NCI-H1436 (cell line): ENCODE results near the gene NRF1.

Experiments
- DNase-seq: peaks from one replicate; lab custom pipeline; 2025; lab: John Stamatoyannopoulos, UW

NRF1 gene

GRCh38 chr7:129740574-129741410 lies 129.3 kb downstream of the NRF1 start:
- DNase-seq = no peak

GRCh38 chr7:129741743-129742213 lies 130.3 kb downstream of the NRF1 start:
- DNase-seq = peak; percentile 29

DNA sequence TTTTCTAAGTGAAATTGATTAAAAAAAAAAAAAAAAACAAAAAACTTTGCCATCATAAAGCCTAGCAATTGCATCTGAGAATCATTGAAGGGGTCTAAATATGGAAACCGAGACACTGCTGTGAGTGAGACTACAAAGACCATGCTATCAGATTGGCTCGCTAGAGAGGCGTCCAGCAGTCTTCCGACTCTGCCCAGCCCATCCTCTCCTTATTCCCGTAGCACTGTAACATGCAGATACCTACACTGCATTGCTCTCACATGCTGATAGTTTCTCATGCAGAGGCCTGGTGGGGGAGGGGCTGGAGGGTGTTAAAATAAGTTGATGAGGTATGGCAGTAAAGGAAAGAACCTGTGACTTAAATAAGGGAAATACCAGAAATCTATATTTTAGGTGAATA lies 130.7 kb downstream of the NRF1 start:
- DNase-seq = no peak

DNA sequence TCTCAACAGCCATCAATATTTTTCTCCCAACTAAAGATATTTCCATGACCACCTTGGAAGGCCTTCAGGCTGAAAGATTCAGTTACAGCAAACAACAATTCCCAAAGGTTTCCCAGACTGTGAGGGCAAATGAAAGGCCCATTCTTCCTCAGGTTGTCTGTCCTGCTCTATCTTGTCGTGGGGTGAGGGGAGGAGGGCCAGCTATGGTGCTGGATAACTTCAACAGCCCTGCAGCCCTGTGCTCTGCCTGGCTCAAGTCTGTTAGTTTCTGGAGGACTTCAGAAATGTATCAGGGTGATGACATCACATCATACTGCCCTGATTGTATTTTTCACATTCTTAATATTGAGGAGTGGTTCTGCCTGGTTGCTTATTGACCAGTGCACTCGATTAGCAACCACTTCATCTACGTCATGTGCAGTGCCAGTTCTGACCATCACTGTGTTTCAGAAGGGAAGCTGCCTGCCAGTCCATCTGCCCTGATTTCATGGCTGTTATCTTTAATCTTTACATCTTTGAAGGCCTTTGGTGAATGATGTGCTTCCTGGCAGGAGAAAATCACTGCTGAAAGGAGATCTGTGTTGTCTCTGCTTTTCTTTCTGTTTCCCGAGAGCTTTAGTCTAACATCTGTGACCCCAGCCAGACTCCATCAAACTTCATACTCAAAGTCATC lies 135.5 kb downstream of the NRF1 start:
- DNase-seq = no peak

- no peak for DNase-seq
Measured at GRCh38 chr7:129748356-129749109, 137.0 kb downstream of the NRF1 start.

DNA sequence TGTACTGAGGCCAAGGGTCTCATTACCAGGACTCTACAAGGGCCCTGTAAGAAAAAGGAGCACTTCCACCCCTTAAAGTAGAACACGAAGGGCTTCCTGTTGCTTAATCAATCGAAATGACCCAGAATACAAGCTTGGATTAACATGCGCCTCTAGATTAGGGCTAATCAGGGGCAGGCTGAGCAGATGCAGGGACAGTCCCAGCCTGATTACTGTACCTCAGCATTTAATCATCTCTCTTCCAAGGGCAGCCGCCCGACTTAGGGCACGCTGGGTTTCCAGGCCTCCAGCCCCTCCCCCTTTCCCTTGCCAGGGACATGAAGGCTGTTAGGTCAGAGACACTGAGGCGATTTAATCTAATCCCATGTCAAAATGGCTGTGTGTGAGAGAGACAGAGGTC lies 138.6 kb downstream of the NRF1 start:
- no peak for DNase-seq

DNA sequence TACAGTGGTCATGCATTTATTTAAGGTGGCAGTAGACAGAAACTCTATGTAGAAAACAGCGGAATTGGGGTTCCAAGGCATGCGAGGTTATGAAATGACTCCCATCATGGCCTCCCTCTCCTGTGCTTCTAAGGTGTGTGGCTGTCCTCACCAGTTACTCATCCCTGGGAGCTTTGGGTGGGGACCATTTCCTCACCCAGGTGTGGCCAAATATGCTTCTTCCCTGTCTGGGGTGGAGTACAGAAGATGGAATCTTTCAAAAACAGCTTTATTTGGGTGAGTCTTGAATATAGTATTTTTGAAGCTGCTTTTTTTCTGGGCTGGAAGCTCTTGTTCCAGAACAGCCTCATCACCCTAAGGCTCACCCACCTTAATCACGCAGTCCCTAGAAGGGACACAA lies 139.0 kb downstream of the NRF1 start:
- no peak for DNase-seq

- DNase-seq = no peak
Measured at GRCh38 chr7:129751916-129752315, 140.4 kb downstream of the NRF1 start.

DNA sequence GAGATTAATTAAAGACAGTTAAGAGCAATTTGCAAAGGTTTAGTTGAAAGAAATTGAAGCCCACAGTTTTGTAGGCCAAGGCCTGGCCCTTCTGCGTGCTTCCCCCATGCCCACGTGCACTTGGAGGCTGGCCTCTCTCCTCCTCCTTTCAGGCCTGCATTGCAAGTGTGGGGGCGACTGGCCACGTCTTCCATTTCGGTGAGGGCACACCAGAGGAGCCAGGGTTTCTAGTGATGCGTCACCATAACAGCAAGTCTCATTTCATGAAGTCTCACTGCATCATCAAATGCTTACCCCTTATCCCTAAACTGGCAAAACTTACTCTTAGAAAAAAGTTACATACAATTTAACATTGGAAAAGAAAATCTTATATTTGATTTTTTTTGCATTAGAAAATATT lies 141.2 kb downstream of the NRF1 start:
- no peak for DNase-seq

GRCh38 chr7:129754406-129754805 lies 142.9 kb downstream of the NRF1 start:
- no peak for DNase-seq

DNA sequence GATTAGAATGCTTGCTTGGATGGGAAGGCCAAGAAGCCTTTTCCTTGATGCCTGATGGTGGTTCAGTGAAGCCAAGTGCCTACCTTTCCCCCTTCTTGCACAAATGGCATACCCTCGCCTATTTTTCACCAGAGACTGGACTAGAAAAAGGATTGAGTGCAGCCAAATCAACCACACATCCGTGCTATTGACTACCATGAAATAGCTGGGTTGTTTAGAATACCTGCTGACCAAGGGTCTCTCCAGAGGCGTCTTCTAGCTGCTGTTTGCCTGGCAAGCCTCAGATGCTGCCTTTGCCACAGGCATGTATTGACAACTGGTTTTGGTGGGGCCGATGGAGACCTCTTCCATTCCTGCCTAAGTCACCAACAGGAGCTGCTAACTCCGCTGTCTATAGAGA lies 146.5 kb downstream of the NRF1 start:
- no peak for DNase-seq

GRCh38 chr7:129762387-129762969 lies 151.0 kb downstream of the NRF1 start:
- DNase-seq = no peak

- no peak for DNase-seq
Measured at GRCh38 chr7:129764247-129765084, 152.9 kb downstream of the NRF1 start.

- no peak for DNase-seq
Measured at GRCh38 chr7:129765352-129765751, 153.8 kb downstream of the NRF1 start.

- DNase-seq = no peak
Measured at GRCh38 chr7:129767120-129768015, 155.8 kb downstream of the NRF1 start.

GRCh38 chr7:129768614-129769399 lies 157.3 kb downstream of the NRF1 start:
- DNase-seq = no peak

DNA sequence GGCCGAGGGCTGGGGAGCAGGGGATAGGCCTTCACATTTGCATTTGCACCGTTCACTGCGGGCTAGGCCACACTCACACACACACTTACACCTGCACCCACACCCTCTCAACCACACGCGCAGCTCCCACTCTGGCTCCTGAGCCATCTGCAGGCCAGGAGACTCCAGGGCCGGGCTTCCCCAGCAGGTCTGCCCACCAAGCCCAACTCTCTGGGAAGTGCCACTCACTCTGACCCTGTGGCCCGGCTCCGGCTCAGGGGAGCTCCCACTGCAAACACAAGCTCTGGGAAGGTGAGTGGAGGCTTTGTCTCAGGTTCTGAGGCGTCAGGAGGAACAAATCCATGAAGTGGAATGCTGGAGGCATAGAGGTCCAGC lies 157.9 kb downstream of the NRF1 start:
- DNase-seq = no peak

GRCh38 chr7:129769866-129770808 lies 158.6 kb downstream of the NRF1 start:
- no peak for DNase-seq
